K562 (cell line): ENCODE results near the gene ZFP62. TPM values are rescaled to one million over a fixed set of nuclear protein-coding genes. Genes with fewer than 3 reads are reported as not detected.

Experiments used
- CREB1 ChIP-seq, 2 experiments: sonication (generic) in 1 of 2; formaldehyde crosslinking in 1 of 2; IDR thresholded peaks; 2 replicates each; pipeline versions ENCODE4 v1.6.1 to v1.8.0; 2012 to 2022; ENCODE audit warnings: inconsistent platforms in 1 of 2, mild to moderate bottlenecking in 1 of 2, missing genetic modification reagents in 1 of 2, moderate library complexity in 1 of 2
- EZH2 ChIP-seq: IDR thresholded peaks from 2 replicates; pipeline ENCODE4 v1.6.1; 2012; ENCODE audit warnings: low read depth, mild to moderate bottlenecking, inconsistent platforms, low read length, borderline replicate concordance
- MEIS2 ChIP-seq: fragments of 450-650 bp; IDR thresholded peaks from 2 replicates; pipeline ENCODE4 v1.6.1; 2014; ENCODE audit warnings: mild to moderate bottlenecking; ENCODE audit not compliant: partially characterized antibody
- PTBP1 ChIP-seq: fragments of 200-400 bp; formaldehyde crosslinking; IDR thresholded peaks from 2 replicates; pipeline ENCODE4 v1.6.1; 2017; ENCODE audit warnings: low read depth, low read length
- RBM39 ChIP-seq: fragments of 200-400 bp; formaldehyde crosslinking; optimal IDR thresholded peaks from 2 replicates; pipeline ENCODE3; 2018; ENCODE audit warnings: low read depth, low read length
- STAT5B ChIP-seq: fragments of 250-450 bp; sonication (Bioruptor Pico); IDR thresholded peaks from 2 replicates; pipeline ENCODE4 v1.8.0; 2021; ENCODE audit warnings: mild to moderate bottlenecking, inconsistent platforms
- U2AF1 ChIP-seq: fragments of 200-400 bp; formaldehyde crosslinking; optimal IDR thresholded peaks from 2 replicates; pipeline ENCODE3; 2017; ENCODE audit warnings: mild to moderate bottlenecking, low read depth, low read length, moderate library complexity
- ZFP36 ChIP-seq: fragments of 150-350 bp; IDR thresholded peaks from 2 replicates; pipeline ENCODE4 v1.6.1; 2018; ENCODE audit warnings: low read length, low read depth; ENCODE audit not compliant: partially characterized antibody
- ZNF239 ChIP-seq: fragments of 250-450 bp; sonication (Bioruptor Pico); IDR thresholded peaks from 2 replicates; pipeline ENCODE4 v1.4.0; 2020; ENCODE audit warnings: mild to moderate bottlenecking
- ZNF318 ChIP-seq, 2 experiments: fragments of 450-650 bp; IDR thresholded peaks; 2 replicates each; pipeline ENCODE4 v1.6.1; 2016; ENCODE audit warnings: mild to moderate bottlenecking in 2 of 2, borderline replicate concordance in 1 of 2, low read depth in 1 of 2, moderate library complexity in 1 of 2
- polyA plus RNA-seq, 8 experiments: library from polyadenylated mRNA; depleted of rRNA in 4 of 8; stranded (reverse) in 5 of 8; unstranded in 3 of 8; fragments of >200 nt; fragmentation: Nextera tagmentation in 2 of 8; fragmentation: Illumina TruSeq in 1 of 8; extraction: Ambion mirVana in 2 of 8; extraction: Trizol in 1 of 8; gene quantifications; 2 replicates each; pipeline versions ENCODE4 v1.2.1 to v1.2.3, GENCODE V29; 2011 to 2014; ENCODE audit warnings: inconsistent platforms in 1 of 8, missing spikeins in 1 of 8
- total RNA-seq, 7 experiments: library from RNA; depleted of rRNA in 6 of 7; stranded (reverse); fragments of >200 nt in 6 of 7; fragmentation: Illumina TruSeq in 2 of 7; extraction: Trizol in 2 of 7; gene quantifications; 2 replicates each; pipeline versions ENCODE4 v1.2.1 to v1.2.3, GENCODE V29; 2011 to 2021; ENCODE audit warnings: low replicate concordance in 1 of 7

The ZFP62 gene
- total and polyA plus RNA-seq, 9 of the 15 experiments (the other 6 are each of a cell fraction or from before 2014, with no cell fraction given) = 12.2 to 37.5 (median 25.0) TPM

DNA sequence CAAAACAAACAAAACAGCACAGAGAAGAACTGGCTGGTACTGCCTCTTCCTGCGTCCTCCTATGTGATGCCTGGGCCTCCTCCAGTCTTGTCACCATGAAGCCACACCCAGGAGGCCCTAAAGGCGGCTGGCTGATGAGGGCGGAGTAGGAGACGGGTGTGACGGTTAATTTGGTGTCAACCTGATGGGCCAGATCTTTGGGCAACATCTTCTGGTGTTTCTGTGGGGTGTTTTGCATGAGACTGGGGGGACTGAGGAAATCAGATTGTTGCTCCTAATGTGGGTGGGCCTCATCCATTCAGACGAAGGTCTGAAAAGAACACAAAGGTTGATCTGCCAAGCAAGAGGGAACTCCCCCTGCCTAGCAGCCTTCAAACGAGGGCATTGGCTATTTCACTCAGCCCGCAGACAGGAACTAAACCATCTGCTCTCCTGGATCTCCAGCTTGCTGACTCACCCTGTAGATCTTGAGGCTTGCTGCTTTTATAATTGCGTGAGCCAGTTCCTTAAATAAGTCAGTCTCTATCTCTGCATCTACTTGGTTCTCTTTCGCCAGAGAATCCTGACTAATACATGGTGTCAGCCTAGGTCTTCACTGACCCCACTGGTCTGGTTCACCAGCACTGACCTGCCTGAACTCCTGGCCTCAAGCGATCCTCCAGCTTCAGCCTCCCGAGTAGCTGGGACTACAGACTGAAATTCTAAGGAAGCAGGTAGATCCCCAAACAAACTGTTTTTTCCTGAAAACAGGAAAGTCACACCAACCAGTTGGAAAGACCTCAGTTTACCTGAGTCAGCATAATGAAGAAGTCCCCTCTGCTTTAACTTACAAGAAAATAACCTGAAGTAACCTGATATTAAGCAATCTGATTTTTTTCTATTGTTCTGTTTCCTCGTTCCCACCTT, 12.8 kb upstream of the ZFP62 start (continued):
- no peak for TF ChIP-seq STAT5B
- no peak for TF ChIP-seq CREB1 (IDR thresholded peaks at IDR 0.05)
- TF ChIP-seq CREB1 (CRISPR knock-in tag; IDR thresholded peaks at IDR 0.05) = no peak
- no peak for TF ChIP-seq EZH2
- peak; percentile 40 for TF ChIP-seq MEIS2
- TF ChIP-seq ZNF239 (CRISPR knock-in tag) = peak; percentile 27; the same call in 1 of the 2 replicates
- TF ChIP-seq PTBP1 = no peak
- no peak for TF ChIP-seq U2AF1
- no peak for TF ChIP-seq RBM39
- peak; percentile 98 for TF ChIP-seq ZFP36
- peak in 1 of 2 experiments; percentile 55; a peak in 1 of 4 replicates for TF ChIP-seq ZNF318 (IDR thresholded peaks at IDR 0.05; ENCODE audit: borderline replicate concordance in 1 of 2, low read depth in 1 of 2)
